Keratinocyte (primary cell): Measurements from ENCODE around the gene CSNK2A1. TPM values are rescaled to one million over a fixed set of nuclear protein-coding genes. Genes with fewer than 3 reads are reported as not detected.

ENCODE experiments used
- DNase-seq: peaks from one replicate; pipeline ENCODE4 v3.0.0-alpha.2; 2011; ENCODE audit warnings: low read depth, missing footprints, low spot score
- FAIRE-seq: peaks from 2 replicates; lab custom pipeline; 2011; peaks lifted over from hg19 to GRCh38; lab: Jason Lieb, UNC
- H2AFZ ChIP-seq: 2 replicates; pipeline ENCODE4 v1.6.0; 2012; ENCODE audit warnings: low read length, control low read depth, inconsistent platforms; ENCODE audit not compliant: control insufficient read depth
- H3K27ac ChIP-seq: 2 replicates; pipeline ENCODE4 v1.5.1; 2011; ENCODE audit warnings: low read length; ENCODE audit not compliant: control insufficient read depth, insufficient read depth
- H3K27me3 ChIP-seq: 3 replicates; pipeline ENCODE4 v1.6.0; 2011; ENCODE audit warnings: low read length; ENCODE audit not compliant: control insufficient read depth, insufficient read depth; ENCODE audit errors: extremely low read depth
- H3K36me3 ChIP-seq, 2 experiments: 2 replicates in 1 of 2; 3 replicates in 1 of 2; pipeline ENCODE4 v1.5.1; 2011; ENCODE audit warnings: low read length in 2 of 2, mild to moderate bottlenecking in 1 of 2; ENCODE audit not compliant: control insufficient read depth in 2 of 2, insufficient read depth in 2 of 2; ENCODE audit errors: extremely low read depth in 1 of 2
- H3K4me1 ChIP-seq: 3 replicates; pipeline ENCODE4 v1.5.1; 2011; ENCODE audit warnings: low read length; ENCODE audit not compliant: control insufficient read depth, insufficient read depth; ENCODE audit errors: extremely low read depth
- H3K4me2 ChIP-seq: 3 replicates; pipeline ENCODE4 v1.6.0; 2011; ENCODE audit warnings: low read depth, low read length; ENCODE audit not compliant: control insufficient read depth, insufficient read depth; ENCODE audit errors: extremely low read depth
- H3K4me3 ChIP-seq, 3 experiments: fragments of 200-600 bp in 1 of 3; sonication (generic) in 1 of 3; 2 replicates in 2 of 3; 3 replicates in 1 of 3; pipeline ENCODE4 v1.5.1; 2011 to 2016; ENCODE audit warnings: low read length in 3 of 3, mild to moderate bottlenecking in 3 of 3, control low read depth in 2 of 3, inconsistent platforms in 1 of 3, low read depth in 1 of 3, mixed read lengths in 1 of 3, mixed run types in 1 of 3, moderate library complexity in 1 of 3; ENCODE audit not compliant: control insufficient read depth in 2 of 3, insufficient read depth in 2 of 3; ENCODE audit errors: extremely low read depth in 1 of 3
- H3K79me2 ChIP-seq: 2 replicates; pipeline ENCODE4 v1.6.0; 2012; ENCODE audit warnings: low read length; ENCODE audit not compliant: control insufficient read depth, insufficient read depth
- H3K9ac ChIP-seq: 3 replicates; pipeline ENCODE4 v1.6.0; 2011; ENCODE audit warnings: low read length; ENCODE audit not compliant: control insufficient read depth, insufficient read depth; ENCODE audit errors: extremely low read depth
- H3K9me1 ChIP-seq: 3 replicates; pipeline ENCODE4 v1.6.0; 2011; ENCODE audit warnings: low read length; ENCODE audit not compliant: control insufficient read depth, insufficient read depth; ENCODE audit errors: extremely low read depth
- H3K9me3 ChIP-seq: 2 replicates; pipeline ENCODE4 v1.5.1; 2012; ENCODE audit warnings: low read depth, low read length; ENCODE audit not compliant: control insufficient read depth
- H4K20me1 ChIP-seq: 3 replicates; pipeline ENCODE4 v1.6.0; 2011; ENCODE audit warnings: low read length; ENCODE audit not compliant: control insufficient read depth, insufficient read depth; ENCODE audit errors: extremely low read depth
- EZH2 ChIP-seq: IDR thresholded peaks from one replicate; pipeline ENCODE4 v1.6.1; 2012; ENCODE audit warnings: inconsistent platforms, mild to moderate bottlenecking, low read length, moderate library complexity
- dilution Hi-C: fragments of 300-500 bp; cut with MboI; formaldehyde crosslinking; loops from one replicate; pipeline ENCODE4 v1.7.0; 2020; ENCODE audit warnings: low sequenced_read_pairs; ENCODE audit not compliant: extremely low pct_ligation_motif_present
- polyA plus RNA-seq, 5 experiments: library from polyadenylated mRNA; depleted of rRNA in 3 of 5; stranded (reverse) in 3 of 5; stranded (forward) in 1 of 5; unstranded in 1 of 5; fragments of >200 nt; gene quantifications; 1 replicate in 1 of 5; 2 replicates in 3 of 5; 3 replicates in 1 of 5; pipeline versions ENCODE4 v1.2.1 to v1.2.3, GENCODE V29; 2011 to 2012; ENCODE audit warnings: missing spikeins in 2 of 5, low read depth in 1 of 5, low replicate concordance in 1 of 5
- TF ChIP-seq, protein P1 (sequence below), 3 experiments: IDR thresholded peaks in 1 of 3; conservative IDR thresholded peaks in 1 of 3; optimal IDR thresholded peaks in 1 of 3; 2 replicates in 2 of 3; 3 replicates in 1 of 3; pipeline versions ENCODE3 to v1.5.1; 2011; ENCODE audit warnings: low read length in 3 of 3, mild to moderate bottlenecking in 3 of 3, moderate library complexity in 2 of 3, control low read depth in 1 of 3, inconsistent platforms in 1 of 3; ENCODE audit not compliant: insufficient read depth in 2 of 3; ENCODE audit errors: extremely low read depth in 1 of 3

The CSNK2A1 gene
- polyA plus RNA-seq, 1 donor (not counting 4 experiments of a cell fraction or from before 2014, with no cell fraction given) = 122 TPM

DNA sequence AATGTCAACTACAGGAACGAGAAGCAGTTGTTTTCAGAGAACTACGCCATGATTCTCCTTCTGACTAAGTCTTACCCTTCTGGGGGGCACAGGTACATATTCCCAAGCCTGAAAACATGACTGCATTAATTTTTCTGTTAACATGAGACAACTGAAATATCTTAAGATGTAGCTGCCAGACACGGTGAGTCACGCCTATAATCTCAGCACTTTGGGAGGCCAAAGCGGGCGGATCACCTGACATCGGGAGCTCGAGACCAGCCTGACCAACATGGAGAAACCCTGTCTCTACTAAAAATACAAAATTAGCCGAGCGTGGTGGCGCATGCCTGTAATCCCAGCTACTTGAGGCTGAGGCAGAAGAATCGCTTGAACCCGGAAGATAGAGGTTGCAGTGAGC, 103.0 kb downstream of the CSNK2A1 start:
- Histone ChIP-seq H3K4me1 (no peaks in the 10 kb centered on the region), H3K79me2 (no peaks in the 10 kb centered on the region), H4K20me1 (peaks cover under 1% of the 10 kb centered on the region), H3K9me1 (no peaks in the 10 kb centered on the region), H3K27me3 (no peaks in the 10 kb centered on the region), H3K9me3 (no peaks in the 10 kb centered on the region), H3K4me2 (no peak overlapping the region), H3K36me3 (peaks cover 48 to 53% of the 10 kb centered on the region in 2 experiments), H2AFZ (no peak overlapping the region), H3K9ac (no peak overlapping the region), H3K27ac (no peak overlapping the region), H3K4me3 (no peak overlapping the region)
- dilution Hi-C loops = no loop called here
- no peak for DNase-seq
- FAIRE-seq = no peak
- TF ChIP-seq, protein P1, sequence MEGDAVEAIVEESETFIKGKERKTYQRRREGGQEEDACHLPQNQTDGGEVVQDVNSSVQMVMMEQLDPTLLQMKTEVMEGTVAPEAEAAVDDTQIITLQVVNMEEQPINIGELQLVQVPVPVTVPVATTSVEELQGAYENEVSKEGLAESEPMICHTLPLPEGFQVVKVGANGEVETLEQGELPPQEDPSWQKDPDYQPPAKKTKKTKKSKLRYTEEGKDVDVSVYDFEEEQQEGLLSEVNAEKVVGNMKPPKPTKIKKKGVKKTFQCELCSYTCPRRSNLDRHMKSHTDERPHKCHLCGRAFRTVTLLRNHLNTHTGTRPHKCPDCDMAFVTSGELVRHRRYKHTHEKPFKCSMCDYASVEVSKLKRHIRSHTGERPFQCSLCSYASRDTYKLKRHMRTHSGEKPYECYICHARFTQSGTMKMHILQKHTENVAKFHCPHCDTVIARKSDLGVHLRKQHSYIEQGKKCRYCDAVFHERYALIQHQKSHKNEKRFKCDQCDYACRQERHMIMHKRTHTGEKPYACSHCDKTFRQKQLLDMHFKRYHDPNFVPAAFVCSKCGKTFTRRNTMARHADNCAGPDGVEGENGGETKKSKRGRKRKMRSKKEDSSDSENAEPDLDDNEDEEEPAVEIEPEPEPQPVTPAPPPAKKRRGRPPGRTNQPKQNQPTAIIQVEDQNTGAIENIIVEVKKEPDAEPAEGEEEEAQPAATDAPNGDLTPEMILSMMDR (optimal IDR thresholded peaks at IDR 0.05 in 1 of 3, IDR thresholded peaks at IDR 0.05 in 1 of 3, conservative IDR thresholded peaks at IDR 0.05 in 1 of 3; ENCODE audit: extremely low read depth in 1 of 3, insufficient read depth in 2 of 3, low read length in 3 of 3) = no peak
- no peak for TF ChIP-seq EZH2

DNA sequence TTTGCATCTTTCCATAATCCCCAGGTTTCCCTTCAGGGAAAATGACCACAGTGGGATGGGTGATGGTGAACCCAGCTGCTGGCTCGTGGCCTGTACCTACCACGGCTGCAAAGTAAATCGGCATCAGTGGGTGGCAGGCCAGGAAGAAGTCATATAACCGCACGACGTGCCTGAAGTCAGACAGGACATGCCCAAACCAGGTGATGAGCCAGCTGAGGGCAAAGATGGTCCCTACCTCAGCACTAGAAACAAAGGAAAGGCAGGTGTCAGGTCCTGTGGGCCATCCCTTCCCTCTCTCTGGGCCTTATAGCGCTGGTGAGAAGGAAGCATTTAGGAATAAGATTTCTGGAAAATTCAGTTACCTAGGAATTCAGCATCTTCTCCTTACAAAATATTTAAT, 103.4 kb downstream of the CSNK2A1 start:
- no peaks in the 10 kb centered on the region for H3K27me3 ChIP-seq
- no peak overlapping the region for H3K4me2 ChIP-seq
- H3K79me2 ChIP-seq = no peaks in the 10 kb centered on the region
- H3K4me1 ChIP-seq = no peaks in the 10 kb centered on the region
- no peaks in the 10 kb centered on the region for H3K9me1 ChIP-seq
- H3K36me3 ChIP-seq = peaks cover 51% of the 10 kb centered on the region in 2 experiments
- dilution Hi-C loops = no loop called here
- no peak overlapping the region for H2AFZ ChIP-seq
- H3K4me3 ChIP-seq = no peak overlapping the region
- H3K9ac ChIP-seq = no peak overlapping the region
- no peak for DNase-seq
- FAIRE-seq = no peak
- no peak overlapping the region for H3K27ac ChIP-seq
- no peaks in the 10 kb centered on the region for H3K9me3 ChIP-seq
- H4K20me1 ChIP-seq = no peaks in the 10 kb centered on the region
- no peak for TF ChIP-seq EZH2
- TF ChIP-seq, protein P1 (optimal IDR thresholded peaks at IDR 0.05 in 1 of 3, IDR thresholded peaks at IDR 0.05 in 1 of 3, conservative IDR thresholded peaks at IDR 0.05 in 1 of 3; ENCODE audit: extremely low read depth in 1 of 3, insufficient read depth in 2 of 3, low read length in 3 of 3) = no peak
